CD4-positive, alpha-beta memory T cell (primary cell): ENCODE data around the gene DCUN1D3. TPM values are rescaled to one million over a fixed set of nuclear protein-coding genes. Genes with fewer than 3 reads are reported as not detected.

Experiments used
- CTCF ChIA-PET: fragments of 350-600 bp; sonication (Branson Sonifier 250); formaldehyde crosslinking; loops from one replicate; lab custom pipeline; 2021; ENCODE audit warnings: inconsistent platforms; ENCODE audit not compliant: partially characterized antibody; lab: Charles Lee
- POLR2A ChIA-PET: fragments of 350-600 bp; sonication (Branson Sonifier 250); formaldehyde crosslinking; loops from one replicate; lab custom pipeline; 2021; ENCODE audit not compliant: partially characterized antibody; lab: Charles Lee
- DNase-seq, 5 donors: peaks; one replicate each; pipeline versions ENCODE4 v3.0.0 to v3.0.0-alpha.2; 2020 to 2022; ENCODE audit warnings: mixed read lengths in 1 of 5
- H3K27ac ChIP-seq: one replicate; pipeline ENCODE4 v1.7.0; 2013; ENCODE audit warnings: low read depth, low read length
- H3K27me3 ChIP-seq: 2 replicates; pipeline ENCODE4 v1.7.0; 2013; ENCODE audit warnings: mild to moderate bottlenecking, low read length, moderate library complexity; ENCODE audit not compliant: insufficient read depth
- H3K36me3 ChIP-seq: 2 replicates; pipeline ENCODE4 v1.7.0; 2013; ENCODE audit warnings: mild to moderate bottlenecking, low read length, moderate library complexity; ENCODE audit not compliant: insufficient read depth
- H3K4me1 ChIP-seq: 2 replicates; pipeline ENCODE4 v1.7.0; 2013; ENCODE audit warnings: mild to moderate bottlenecking, low read length, moderate library complexity; ENCODE audit not compliant: insufficient read depth
- H3K4me3 ChIP-seq, 2 donors: one replicate each; pipeline ENCODE4 v1.7.0; 2013; ENCODE audit warnings: low read length in 2 of 2, mild to moderate bottlenecking in 1 of 2
- H3K9me3 ChIP-seq, 2 donors: one replicate each; pipeline ENCODE4 v1.7.0; 2013; ENCODE audit warnings: low read length in 2 of 2, control low read depth in 1 of 2; ENCODE audit not compliant: control insufficient read depth in 1 of 2
- H3K27ac Mint-ChIP-seq, 7 donors: one replicate each; pipeline ENCODE4 v1.8.0; 2020 to 2021; ENCODE audit warnings: mixed read lengths in 7 of 7, mild to moderate bottlenecking in 6 of 7, inconsistent platforms in 3 of 7, moderate library complexity in 3 of 7
- H3K27me3 Mint-ChIP-seq, 2 donors: one replicate each; pipeline ENCODE4 v1.8.0; 2020 to 2021; ENCODE audit warnings: mixed read lengths in 2 of 2
- H3K36me3 Mint-ChIP-seq, 2 donors: one replicate each; pipeline ENCODE4 v1.8.0; 2020 to 2021; ENCODE audit warnings: mixed read lengths in 2 of 2, inconsistent platforms in 1 of 2, mild to moderate bottlenecking in 1 of 2
- H3K4me1 Mint-ChIP-seq, 4 donors: one replicate each; pipeline ENCODE4 v1.8.0; 2020 to 2021; ENCODE audit warnings: mixed read lengths in 4 of 4, mild to moderate bottlenecking in 1 of 4
- H3K4me3 Mint-ChIP-seq, 8 donors: one replicate each; pipeline ENCODE4 v1.8.0; 2020 to 2021; ENCODE audit warnings: mixed read lengths in 8 of 8, mild to moderate bottlenecking in 7 of 8, moderate library complexity in 6 of 8, inconsistent platforms in 3 of 8
- H3K9me3 Mint-ChIP-seq, 8 donors: one replicate each; pipeline ENCODE4 v1.8.0; 2020 to 2021; ENCODE audit warnings: mixed read lengths in 8 of 8, mild to moderate bottlenecking in 5 of 8, inconsistent platforms in 3 of 8, moderate library complexity in 1 of 8
- intact Hi-C: fragments of 100-400 bp; cut with micrococcal nuclease; formaldehyde crosslinking; loops from one replicate; pipeline ENCODE4 v1.15.1; 2023
- polyA plus RNA-seq, 2 donors: library from polyadenylated mRNA; unstranded; fragments of 300-500 nt; fragmentation: Illumina TruSeq; gene quantifications; one replicate each; pipeline ENCODE4 v1.2.3, GENCODE V29; 2021
- total RNA-seq, 2 experiments: library from RNA; stranded (reverse); gene quantifications; one replicate each; pipeline ENCODE4 v1.2.3, GENCODE V29; 2021

DCUN1D3 gene
- total and polyA plus RNA-seq, 4 experiments from 2014 or later: 0.11 to 7.5 (median 3.7) TPM

- no peaks in the 10 kb centered on the region for H3K9me3 ChIP-seq
- H3K36me3 ChIP-seq: no peaks in the 10 kb centered on the region
- peaks cover 0 to 3% (median 0%) of the 10 kb centered on the region in 8 donors for H3K9me3 Mint-ChIP-seq
- no peak overlapping the region for H3K4me3 ChIP-seq
- POLR2A ChIA-PET: no interaction called here
- H3K27me3 Mint-ChIP-seq: no peaks in the 10 kb centered on the region
- CTCF ChIA-PET: interaction anchor here (2.0 kb wide), 1 partner anchor 28 kb away, joined by 5 read pairs; no protein-coding TSS in a partner anchor
- H3K27ac Mint-ChIP-seq: peak overlapping the region; percentile 85 to 99 (median 97)
- H3K36me3 Mint-ChIP-seq: peaks cover 0 to 15% of the 10 kb centered on the region in 2 donors
- peak overlapping the region in 6 of 8 donors; percentile 58 to 97 (median 94) for H3K4me3 Mint-ChIP-seq
- peaks cover 57% of the 10 kb centered on the region for H3K4me1 ChIP-seq
- no peaks in the 10 kb centered on the region for H3K27me3 ChIP-seq
- no peak overlapping the region for H3K27ac ChIP-seq
- intact Hi-C loops: loop anchor here (5.0 to 10.0 kb wide), 2 partner anchors 98 to 140 kb away; partner anchors contain the start of genes ACSM3, ERI2 and REXO5
- no peak for DNase-seq
- peaks cover 48 to 80% (median 64%) of the 10 kb centered on the region in 4 donors for H3K4me1 Mint-ChIP-seq
Measured at GRCh38 chr16:20902426-20902825, 2.3 kb upstream of the DCUN1D3 start.

GRCh38 chr16:20901436-20902112, 1.4 kb upstream of the DCUN1D3 start:
- peak overlapping the region; percentile 94 to 99 (median 97) for H3K27ac Mint-ChIP-seq
- no peaks in the 10 kb centered on the region for H3K9me3 ChIP-seq
- DNase-seq: peak in 2 of 5 donors; percentile 30 to 38
- ChIA-PET CTCF (interaction anchor here (1.8 to 4.3 kb wide), 3 partner anchors 24 to 27 kb away, joined by 4 to 26 read pairs (median 5); no protein-coding TSS in a partner anchor), POLR2A (interaction anchor here (2.1 to 3.2 kb wide), 4 partner anchors 9 to 160 kb away, joined by 7 to 30 read pairs (median 9); partner anchors contain the start of genes ERI2, REXO5 and THUMPD1)
- no peaks in the 10 kb centered on the region for H3K27me3 ChIP-seq
- peaks cover 57% of the 10 kb centered on the region for H3K4me1 ChIP-seq
- peaks cover 48 to 80% (median 64%) of the 10 kb centered on the region in 4 donors for H3K4me1 Mint-ChIP-seq
- intact Hi-C loops: loop anchor here (5.0 to 10.0 kb wide), 2 partner anchors 97 to 139 kb away; partner anchors contain the start of genes ACSM3, ERI2 and REXO5
- H3K27ac ChIP-seq: peak overlapping the region; percentile 88
- H3K36me3 Mint-ChIP-seq: peaks cover 0 to 19% of the 10 kb centered on the region in 2 donors
- H3K9me3 Mint-ChIP-seq: peaks cover 0 to 3% (median 0%) of the 10 kb centered on the region in 8 donors
- peak overlapping the region; percentile 93 to 99 (median 94) for H3K4me3 Mint-ChIP-seq
- H3K36me3 ChIP-seq: no peaks in the 10 kb centered on the region
- H3K27me3 Mint-ChIP-seq: no peaks in the 10 kb centered on the region
- peak overlapping the region; percentile 70 to 91 for H3K4me3 ChIP-seq

GRCh38 chr16:20901068-20901435, 894 bp upstream of the DCUN1D3 start:
- peaks cover 0 to 3% (median 0%) of the 10 kb centered on the region in 8 donors for H3K9me3 Mint-ChIP-seq
- Histone ChIP-seq H3K4me1 (peaks cover 57% of the 10 kb centered on the region), H3K4me3 (peak overlapping the region; percentile 70 to 91), H3K27ac (peak overlapping the region; percentile 88), H3K9me3 (no peaks in the 10 kb centered on the region), H3K36me3 (no peaks in the 10 kb centered on the region), H3K27me3 (no peaks in the 10 kb centered on the region)
- peak overlapping the region; percentile 93 to 99 (median 94) for H3K4me3 Mint-ChIP-seq
- H3K27ac Mint-ChIP-seq: peak overlapping the region; percentile 94 to 99 (median 97)
- H3K27me3 Mint-ChIP-seq: no peaks in the 10 kb centered on the region
- intact Hi-C loops: loop anchor here (5.0 to 10.0 kb wide), 2 partner anchors 96 to 139 kb away; partner anchors contain the start of genes ACSM3, ERI2 and REXO5
- ChIA-PET POLR2A (interaction anchor here (2.1 to 3.2 kb wide), 4 partner anchors 10 to 159 kb away, joined by 7 to 30 read pairs (median 9); partner anchors contain the start of genes ERI2, REXO5 and THUMPD1), CTCF (interaction anchor here (1.0 to 4.3 kb wide), 3 partner anchors 23 to 50 kb away, joined by 4 to 26 read pairs (median 4); no protein-coding TSS in a partner anchor)
- DNase-seq: peak in 3 of 5 donors; percentile 30 to 32 (median 31)
- H3K4me1 Mint-ChIP-seq: peaks cover 48 to 79% (median 64%) of the 10 kb centered on the region in 4 donors
- peaks cover 0 to 19% of the 10 kb centered on the region in 2 donors for H3K36me3 Mint-ChIP-seq

- H3K4me1 Mint-ChIP-seq: peaks cover 43 to 69% (median 55%) of the 10 kb centered on the region in 4 donors
- H3K9me3 ChIP-seq: no peaks in the 10 kb centered on the region
- intact Hi-C loops: loop anchor here (1.0 to 10.0 kb wide), 4 partner anchors 24 to 158 kb away; partner anchors contain the start of genes ACSM3, ERI2, REXO5 and THUMPD1
- no peak for DNase-seq
- H3K4me1 ChIP-seq: peaks cover 51% of the 10 kb centered on the region
- peaks cover 0 to 24% of the 10 kb centered on the region in 2 donors for H3K36me3 Mint-ChIP-seq
- no peaks in the 10 kb centered on the region for H3K27me3 ChIP-seq
- peak overlapping the region; percentile 94 to 99 (median 97) for H3K27ac Mint-ChIP-seq
- ChIA-PET CTCF (interaction anchor here (0.5 to 4.3 kb wide), 4 partner anchors 17 to 25 kb away, joined by 3 to 26 read pairs (median 4); no protein-coding TSS in a partner anchor), POLR2A (interaction anchor here (1.0 to 3.2 kb wide), 10 partner anchors 11 to 259 kb away, joined by 3 to 30 read pairs (median 4); partner anchors contain the start of genes ACSM3, ERI2, LDAF1 and REXO5)
- H3K36me3 ChIP-seq: no peaks in the 10 kb centered on the region
- H3K27ac ChIP-seq: peak overlapping the region; percentile 88
- H3K4me3 ChIP-seq: peak overlapping the region; percentile 61 to 91
- peak overlapping the region; percentile 93 to 99 (median 94) for H3K4me3 Mint-ChIP-seq
- peaks cover 0 to 3% (median 0%) of the 10 kb centered on the region in 8 donors for H3K9me3 Mint-ChIP-seq
- H3K27me3 Mint-ChIP-seq: no peaks in the 10 kb centered on the region
Measured at GRCh38 chr16:20899477-20900298, 470 bp downstream of the DCUN1D3 start.

- Mint-ChIP-seq H3K4me3 (peak overlapping the region; percentile 93 to 99 (median 94)), H3K4me1 (peaks cover 37 to 63% (median 48%) of the 10 kb centered on the region in 4 donors), H3K9me3 (no peaks in the 10 kb centered on the region), H3K36me3 (peaks cover 0 to 25% of the 10 kb centered on the region in 2 donors), H3K27me3 (no peaks in the 10 kb centered on the region), H3K27ac (peak overlapping the region; percentile 94 to 99 (median 97))
- POLR2A ChIA-PET: interaction anchor here (1.1 to 3.2 kb wide), 5 partner anchors 12 to 259 kb away, joined by 3 to 30 read pairs (median 8); partner anchors contain the start of genes LDAF1 and THUMPD1
- Histone ChIP-seq H3K4me1 (peaks cover 45% of the 10 kb centered on the region), H3K4me3 (peak overlapping the region; percentile 61 to 91), H3K9me3 (no peaks in the 10 kb centered on the region), H3K27me3 (no peaks in the 10 kb centered on the region), H3K36me3 (no peaks in the 10 kb centered on the region), H3K27ac (peak overlapping the region; percentile 88)
- CTCF ChIA-PET: interaction anchor here (0.6 to 4.3 kb wide), 2 partner anchors 18 to 25 kb away, joined by 3 to 26 read pairs; no protein-coding TSS in a partner anchor
- intact Hi-C loops: no loop called here
- no peak for DNase-seq
Measured at GRCh38 chr16:20899071-20899470, 1.1 kb downstream of the DCUN1D3 start.

- Mint-ChIP-seq H3K27ac (peak overlapping the region in 4 of 7 donors; percentile 4 to 94 (median 16)), H3K4me1 (peaks cover 29 to 52% (median 38%) of the 10 kb centered on the region in 4 donors), H3K9me3 (no peaks in the 10 kb centered on the region), H3K27me3 (no peaks in the 10 kb centered on the region), H3K4me3 (peak overlapping the region in 1 of 8 donors; percentile 41), H3K36me3 (peaks cover 0 to 28% of the 10 kb centered on the region in 2 donors)
- no peak overlapping the region for H3K4me3 ChIP-seq
- H3K27me3 ChIP-seq: no peaks in the 10 kb centered on the region
- H3K9me3 ChIP-seq: no peaks in the 10 kb centered on the region
- peaks cover 33% of the 10 kb centered on the region for H3K4me1 ChIP-seq
- intact Hi-C loops: no loop called here
- ChIA-PET CTCF (interaction anchor here (4.3 kb wide), 1 partner anchor 24 kb away, joined by 26 read pairs; no protein-coding TSS in a partner anchor), POLR2A (interaction anchor here (0.8 kb wide), 1 partner anchor 23 kb away, joined by 3 read pairs; no protein-coding TSS in a partner anchor)
- no peaks in the 10 kb centered on the region for H3K36me3 ChIP-seq
- H3K27ac ChIP-seq: no peak overlapping the region
- no peak for DNase-seq
Measured at GRCh38 chr16:20897922-20898321, 2.2 kb downstream of the DCUN1D3 start.
